GM19035 (cell line): ENCODE data around the gene RIPK1.
"Not testable (repeated sequence)": the region's sequence is repeated elsewhere in the genome, so short reads cannot be mapped to it uniquely, and the experiment has no call there.

Source experiments
- ATAC-seq: cut with Tn5 transposase; IDR thresholded peaks from one replicate; pipeline ENCODE4 v1.9.1; 2021; ENCODE audit not compliant: unreplicated experiment

Gene RIPK1

DNA sequence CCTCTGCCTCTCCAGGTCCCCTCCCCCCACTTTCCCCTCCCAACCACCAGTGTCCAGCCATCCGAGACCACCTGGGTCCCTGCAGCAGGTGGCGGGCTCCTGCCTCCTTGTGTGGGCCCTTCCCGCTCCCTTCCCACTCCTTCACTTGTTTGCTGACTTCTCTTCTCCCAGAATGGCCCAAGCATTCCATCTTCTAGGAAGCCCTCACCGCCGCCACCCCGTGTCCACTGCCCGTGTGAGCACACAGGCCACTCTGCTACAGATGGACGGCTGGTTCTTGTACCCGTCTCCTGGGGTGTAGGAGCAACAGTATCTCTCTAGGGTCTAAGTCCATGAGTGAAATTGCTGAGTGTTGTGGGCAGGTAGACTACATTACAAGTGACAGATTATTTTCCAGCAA lies 65.2 kb downstream of the RIPK1 start:
- no peak for ATAC-seq

- ATAC-seq = no peak
Measured at GRCh38 chr6:3135668-3136291, 67.5 kb downstream of the RIPK1 start.

- no peak for ATAC-seq
Measured at GRCh38 chr6:3136292-3137011, 68.2 kb downstream of the RIPK1 start.

- no peak for ATAC-seq
Measured at GRCh38 chr6:3137057-3137777, 68.9 kb downstream of the RIPK1 start.

- ATAC-seq = not testable (repeated sequence)
Measured at GRCh38 chr6:3137873-3138272, 69.6 kb downstream of the RIPK1 start.

DNA sequence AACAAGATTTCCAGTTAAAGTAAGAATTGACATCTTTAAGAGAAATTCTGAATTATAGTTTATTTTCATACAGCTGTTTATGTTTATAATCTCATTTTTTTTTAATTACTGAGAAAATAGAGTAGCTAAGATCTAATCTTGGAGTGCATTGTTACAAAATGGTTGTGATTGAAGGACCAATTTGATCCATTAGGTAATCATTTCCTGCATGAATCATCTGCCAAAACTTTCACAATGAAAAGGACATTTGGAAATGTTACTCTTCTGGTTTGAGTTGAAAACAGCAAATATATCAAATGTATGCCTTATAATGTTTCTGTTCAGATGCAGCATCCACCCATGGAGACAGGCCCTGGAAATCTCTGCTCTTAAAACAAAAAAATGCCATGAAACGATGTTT lies 70.0 kb downstream of the RIPK1 start:
- ATAC-seq = no peak

DNA sequence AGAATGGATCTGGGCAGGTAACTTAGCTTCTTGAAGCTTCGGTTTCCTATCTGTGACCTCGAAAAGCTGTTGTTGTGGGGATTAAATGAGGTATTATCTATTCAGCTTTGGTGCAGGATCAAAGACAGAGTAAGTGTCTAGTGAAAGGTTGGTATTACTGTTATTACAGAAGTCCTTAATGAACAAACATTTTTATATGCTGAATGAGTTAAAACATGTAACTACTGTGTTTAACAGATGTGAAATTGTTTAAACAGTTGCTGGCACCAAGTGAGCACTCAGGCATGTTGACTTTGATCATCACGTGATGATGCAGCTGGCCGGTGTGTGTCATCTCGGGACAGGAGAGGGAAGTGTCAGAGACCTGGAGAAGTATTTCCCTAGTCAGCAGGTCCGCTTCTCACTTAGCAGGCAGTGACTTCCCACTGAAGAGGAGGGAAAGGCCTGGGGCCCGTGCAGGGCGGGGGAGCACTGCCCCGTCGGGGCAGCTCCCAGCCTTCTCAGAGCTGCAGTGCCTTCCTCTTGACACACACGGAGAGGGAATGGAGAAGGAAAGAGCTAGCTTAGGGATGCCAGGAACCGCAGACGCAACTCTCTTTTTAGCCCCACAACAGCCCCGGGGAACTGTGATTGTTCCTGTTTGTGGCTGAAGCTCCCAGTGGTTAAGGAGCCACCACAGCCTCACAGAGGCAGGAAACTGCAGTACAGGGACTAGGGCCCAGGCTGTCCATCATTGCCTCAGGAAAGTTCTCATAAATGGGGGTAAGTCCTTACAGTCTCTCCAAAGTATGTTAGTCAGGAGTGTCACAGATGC lies 71.0 kb downstream of the RIPK1 start:
- no peak for ATAC-seq

DNA sequence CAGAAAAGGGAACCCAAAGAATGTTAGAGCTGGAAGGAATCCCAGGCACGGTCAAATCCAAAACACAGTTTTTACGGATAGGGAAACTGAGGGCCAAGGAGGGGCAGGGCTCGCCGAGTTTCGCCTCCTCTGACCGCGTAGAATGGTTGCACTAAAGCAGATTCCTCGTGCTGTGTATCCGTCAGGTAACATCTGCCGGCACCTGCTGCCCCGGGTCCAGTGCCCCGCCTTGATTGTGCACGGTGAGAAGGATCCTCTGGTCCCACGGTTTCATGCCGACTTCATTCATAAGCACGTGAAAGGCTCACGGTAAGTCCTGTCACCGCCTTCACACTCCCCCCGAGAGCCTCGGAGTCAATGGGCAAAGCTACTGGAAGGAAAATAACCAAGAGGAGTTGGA lies 71.9 kb downstream of the RIPK1 start:
- no peak for ATAC-seq

DNA sequence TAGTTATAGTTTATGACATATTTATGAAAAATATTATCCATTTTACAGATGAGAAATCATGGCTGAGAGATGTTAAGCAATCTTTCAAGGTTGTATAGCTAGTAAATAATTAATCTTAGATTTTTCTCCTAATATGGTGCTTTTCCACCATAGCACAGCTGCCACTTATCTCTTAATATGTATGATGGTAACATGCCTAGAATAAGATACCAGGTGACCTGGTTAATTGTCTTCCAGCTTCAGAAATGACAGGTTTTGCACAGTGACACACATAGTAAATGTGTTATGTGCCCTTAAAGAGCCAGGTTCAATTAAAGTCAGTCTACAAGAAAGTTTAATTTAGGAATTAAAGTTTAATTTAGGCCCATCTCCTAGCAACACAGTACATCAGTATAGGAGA lies 74.2 kb downstream of the RIPK1 start:
- no peak for ATAC-seq

DNA sequence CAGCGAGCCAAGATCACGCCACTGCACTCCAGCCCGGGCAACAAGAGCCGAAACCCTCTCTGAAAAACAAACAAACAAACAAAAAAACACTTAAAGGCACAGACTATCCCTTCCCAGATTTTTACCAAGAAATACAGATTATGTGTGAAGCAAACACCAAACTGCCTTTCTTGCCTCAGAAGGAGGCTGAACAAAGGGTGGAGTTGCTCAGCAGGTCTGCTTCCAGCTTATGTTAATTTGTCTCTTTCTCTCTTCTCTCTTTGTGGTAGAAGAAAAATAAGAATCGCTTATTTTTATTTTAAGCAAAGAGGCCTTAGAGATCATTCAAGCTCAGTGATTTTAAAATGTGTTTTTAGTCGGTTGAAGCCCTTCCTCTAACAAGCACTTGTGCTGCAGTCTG lies 74.9 kb downstream of the RIPK1 start:
- ATAC-seq = no peak

GRCh38 chr6:3144571-3144970 lies 76.3 kb downstream of the RIPK1 start:
- no peak for ATAC-seq

DNA sequence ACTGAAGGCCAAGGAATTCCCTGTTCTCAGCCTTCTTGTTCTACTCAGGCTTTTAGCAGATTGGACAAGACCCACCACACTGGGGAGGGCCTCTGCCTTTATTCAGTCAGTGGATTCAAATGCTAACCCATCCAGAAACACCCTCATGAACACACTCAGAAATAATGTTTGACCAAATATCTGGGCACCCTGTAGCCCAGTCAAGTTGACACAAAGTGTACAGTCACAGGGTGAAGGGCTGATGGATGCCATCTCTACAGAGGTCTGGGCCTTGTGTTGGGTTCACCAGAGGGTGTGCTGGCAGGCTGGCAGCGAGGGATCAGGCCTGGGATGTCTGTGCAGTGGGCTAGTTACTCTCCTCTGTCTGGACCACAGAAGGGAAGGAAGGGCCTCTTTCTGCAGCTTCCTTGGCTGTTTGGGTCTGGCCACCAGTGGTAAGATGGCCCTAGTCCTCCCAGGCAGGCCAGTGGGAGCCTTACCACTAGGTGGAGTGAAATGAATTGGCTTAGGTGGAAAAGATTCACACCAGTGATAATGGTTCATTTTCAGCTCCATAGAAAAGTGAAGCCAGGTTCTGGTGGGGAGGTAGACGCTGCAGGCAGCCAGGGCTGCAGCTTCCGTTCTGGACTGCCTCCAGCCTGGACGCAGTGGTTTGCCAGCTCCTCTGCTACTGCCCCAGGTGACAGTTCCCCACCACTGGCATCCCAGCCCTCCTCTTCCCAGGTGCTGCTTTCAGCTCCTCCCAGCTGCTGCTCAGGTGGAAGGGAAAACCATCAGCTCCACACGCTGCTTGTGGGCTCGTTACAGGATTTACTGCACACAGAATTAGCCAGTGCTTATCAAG lies 79.8 kb downstream of the RIPK1 start:
- no peak for ATAC-seq

GRCh38 chr6:3151691-3152090 lies 83.4 kb downstream of the RIPK1 start:
- no peak for ATAC-seq

GRCh38 chr6:3152689-3153088 lies 84.4 kb downstream of the RIPK1 start:
- no peak for ATAC-seq

- not testable (repeated sequence) for ATAC-seq
Measured at GRCh38 chr6:3155416-3155815, 87.1 kb downstream of the RIPK1 start.

DNA sequence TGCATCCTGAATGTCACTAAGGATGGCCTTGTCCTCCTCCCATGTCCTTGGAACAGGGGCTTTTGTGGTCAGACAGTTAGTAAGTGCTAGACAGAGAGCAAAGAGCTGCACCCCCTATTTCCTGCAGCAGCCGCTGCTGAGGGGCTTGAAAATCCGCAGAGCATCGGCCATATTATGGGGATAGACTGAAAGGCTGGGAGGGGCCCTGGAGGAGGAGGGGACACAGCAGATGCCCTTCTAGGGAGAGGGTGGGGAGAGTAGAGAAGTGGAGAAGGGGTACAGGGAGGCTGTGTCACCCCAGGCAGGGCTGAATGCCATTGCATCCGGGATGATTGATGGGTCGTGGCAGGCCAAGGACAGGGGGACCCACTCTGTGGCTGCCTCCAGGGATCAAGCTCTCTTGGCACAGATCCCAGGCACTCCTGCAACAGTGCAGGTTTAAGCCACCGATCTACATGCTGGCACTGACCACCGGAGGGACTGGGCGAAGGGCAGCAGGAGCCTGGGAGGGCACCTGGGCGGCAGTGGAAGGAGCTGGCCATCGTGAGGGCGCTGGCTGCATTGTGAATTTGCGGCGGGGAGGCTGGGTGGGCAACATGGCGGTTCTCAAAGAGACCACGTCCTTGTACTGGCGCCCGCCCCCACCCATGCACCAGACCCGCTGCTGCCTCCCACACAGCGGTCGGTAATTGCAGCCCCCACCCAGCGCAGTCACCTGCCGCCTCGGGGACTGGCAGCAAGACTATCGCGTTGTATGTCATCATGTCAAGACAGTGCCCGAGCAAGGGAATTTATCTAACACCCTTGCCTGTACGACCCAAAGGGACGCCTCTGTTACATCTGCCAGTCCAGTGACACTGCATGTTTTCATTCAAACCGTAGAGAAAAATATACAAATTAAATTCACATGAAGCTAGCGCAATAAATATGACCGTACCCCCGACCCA lies 88.2 kb downstream of the RIPK1 start:
- ATAC-seq = peak; percentile 14

GRCh38 chr6:3157131-3157933 lies 89.0 kb downstream of the RIPK1 start, which contains the start of gene TUBB2A:
TUBB2A (minus strand) TSS chr6:3157544; CDS start chr6:3157463, 81 bp downstream.
- peak; percentile 89 for ATAC-seq
